Measurements from ENCODE around the gene RCAN1. TPM values are rescaled to one million over a fixed set of nuclear protein-coding genes. Genes with fewer than 3 reads are reported as not detected.

Gene RCAN1
- total RNA-seq, 1 donor from 2014 or later: 30.1 TPM

DNA sequence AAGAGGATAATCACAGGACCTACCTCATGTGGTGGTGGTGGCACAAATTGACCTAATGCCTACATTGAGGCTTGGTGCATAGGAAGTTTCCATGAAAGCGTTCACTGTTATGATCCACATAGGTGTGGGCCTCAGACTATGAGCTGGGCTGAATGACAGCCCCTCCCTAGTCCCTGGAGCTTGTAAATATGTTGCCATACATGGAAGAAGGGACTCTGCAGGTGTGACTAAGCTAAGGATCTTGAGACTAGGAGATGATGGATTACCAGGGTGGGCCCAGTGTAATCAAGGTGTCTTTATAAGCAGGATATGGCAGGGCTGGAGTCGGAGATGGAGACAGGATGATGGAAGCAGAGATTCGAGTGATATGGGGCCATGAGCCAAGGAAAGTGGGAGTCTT lies 71.9 kb downstream of the RCAN1 start:
- TF ChIP-seq CTCF (conservative IDR thresholded peaks at IDR 0.05; ENCODE audit: low read depth, low read length): no peak
- DNase-seq (ENCODE audit: low read depth): no peak
- H3K4me3 ChIP-seq (ENCODE audit: low read depth, low read length): no peak overlapping the region

GRCh38 chr21:34540206-34540605 lies 74.7 kb downstream of the RCAN1 start:
- TF ChIP-seq CTCF (conservative IDR thresholded peaks at IDR 0.05; ENCODE audit: low read depth, low read length): no peak
- DNase-seq (ENCODE audit: low read depth): no peak
- no peak overlapping the region for H3K4me3 ChIP-seq (ENCODE audit: low read depth, low read length)

DNA sequence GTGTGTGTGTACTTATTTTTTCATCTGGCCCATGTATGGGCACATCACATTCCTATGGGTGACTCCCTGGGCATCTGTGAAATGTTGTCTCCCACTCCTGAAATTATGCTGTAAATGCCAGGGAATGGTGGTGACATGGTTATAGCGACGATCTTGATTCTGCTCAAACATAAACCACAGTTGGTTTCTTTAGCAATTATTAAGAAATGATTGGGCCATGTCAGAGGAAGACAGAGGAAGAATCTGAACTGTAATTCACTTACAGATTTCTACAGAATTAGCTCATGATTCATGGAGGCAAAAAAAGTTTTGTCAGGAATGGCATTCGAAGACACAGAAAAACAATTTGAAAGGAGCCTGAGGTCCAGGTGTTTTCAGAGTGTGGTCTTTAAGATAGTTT lies 77.1 kb downstream of the RCAN1 start:
- no peak for DNase-seq (ENCODE audit: low read depth)
- no peak for TF ChIP-seq CTCF (conservative IDR thresholded peaks at IDR 0.05; ENCODE audit: low read depth, low read length)
- H3K4me3 ChIP-seq (ENCODE audit: low read depth, low read length): no peak overlapping the region

DNA sequence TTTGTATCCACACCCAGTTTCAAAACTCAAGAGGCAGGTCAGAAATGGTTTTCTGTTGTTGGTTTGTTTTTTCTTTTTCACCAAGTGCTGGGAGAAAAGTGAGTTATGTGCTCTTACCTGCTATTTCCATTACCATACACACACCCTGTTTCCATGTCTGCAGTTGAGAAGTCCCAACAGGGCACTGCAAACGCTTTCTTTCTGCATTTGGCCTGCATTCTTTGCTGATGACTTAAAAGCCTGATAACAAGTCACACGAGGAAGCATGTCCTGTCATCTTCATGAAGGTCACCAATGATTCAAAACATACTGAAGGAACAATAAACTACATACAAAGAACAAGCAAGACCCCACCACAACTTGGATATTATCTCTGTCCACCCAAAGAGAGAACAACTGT lies 78.1 kb downstream of the RCAN1 start:
- DNase-seq (ENCODE audit: low read depth): no peak
- H3K4me3 ChIP-seq (ENCODE audit: low read depth, low read length): no peak overlapping the region
- TF ChIP-seq CTCF (conservative IDR thresholded peaks at IDR 0.05; ENCODE audit: low read depth, low read length): no peak

- no peak for DNase-seq (ENCODE audit: low read depth)
- TF ChIP-seq CTCF (conservative IDR thresholded peaks at IDR 0.05; ENCODE audit: low read depth, low read length): no peak
- H3K4me3 ChIP-seq (ENCODE audit: low read depth, low read length): no peak overlapping the region
Measured at GRCh38 chr21:34536311-34536710, 78.6 kb downstream of the RCAN1 start.

GRCh38 chr21:34535886-34536285 lies 79.0 kb downstream of the RCAN1 start:
- DNase-seq (ENCODE audit: low read depth): no peak
- no peak overlapping the region for H3K4me3 ChIP-seq (ENCODE audit: low read depth, low read length)
- TF ChIP-seq CTCF (conservative IDR thresholded peaks at IDR 0.05; ENCODE audit: low read depth, low read length): no peak

GRCh38 chr21:34534522-34534921 lies 80.4 kb downstream of the RCAN1 start:
- H3K4me3 ChIP-seq (ENCODE audit: low read depth, low read length): no peak overlapping the region
- no peak for DNase-seq (ENCODE audit: low read depth)
- TF ChIP-seq CTCF (conservative IDR thresholded peaks at IDR 0.05; ENCODE audit: low read depth, low read length): no peak
